Ishikawa (cell line): ENCODE measurements around the gene SCYGR6.

Experiments
- CREB1 ChIP-seq: IDR thresholded peaks from 2 replicates; pipeline ENCODE4 v1.6.1; 2012; ENCODE audit warnings: low read depth
- EGR1 ChIP-seq: IDR thresholded peaks from 2 replicates; pipeline ENCODE4 v1.6.1; 2012
- EP300 ChIP-seq: IDR thresholded peaks from 2 replicates; pipeline ENCODE4 v1.6.1; 2012; ENCODE audit warnings: borderline replicate concordance
- FOXM1 ChIP-seq: IDR thresholded peaks from 2 replicates; pipeline ENCODE4 v1.6.1; 2012; ENCODE audit warnings: low read depth, borderline replicate concordance
- NFIC ChIP-seq: IDR thresholded peaks from 2 replicates; pipeline ENCODE4 v1.6.1; 2012
- RAD21 ChIP-seq: IDR thresholded peaks from 2 replicates; pipeline ENCODE4 v1.6.1; 2012; ENCODE audit warnings: low read depth
- TAF1 ChIP-seq: IDR thresholded peaks from 2 replicates; pipeline ENCODE4 v1.6.1; 2012; ENCODE audit warnings: low read depth, mild to moderate bottlenecking
- TEAD4 ChIP-seq: IDR thresholded peaks from 2 replicates; pipeline ENCODE4 v1.6.1; 2012
- YY1 ChIP-seq: IDR thresholded peaks from 2 replicates; pipeline ENCODE4 v1.6.1; 2012; ENCODE audit warnings: low read depth
- ZBTB7A ChIP-seq: IDR thresholded peaks from 2 replicates; pipeline ENCODE4 v1.6.1; 2012; ENCODE audit warnings: low read depth
- TF ChIP-seq, protein P1 (sequence below): IDR thresholded peaks from 2 replicates; pipeline ENCODE4 v1.6.1; 2012; ENCODE audit warnings: low read depth, mild to moderate bottlenecking
- TF ChIP-seq, protein P2 (sequence below): IDR thresholded peaks from 2 replicates; pipeline ENCODE4 v1.6.1; 2012

DNA sequence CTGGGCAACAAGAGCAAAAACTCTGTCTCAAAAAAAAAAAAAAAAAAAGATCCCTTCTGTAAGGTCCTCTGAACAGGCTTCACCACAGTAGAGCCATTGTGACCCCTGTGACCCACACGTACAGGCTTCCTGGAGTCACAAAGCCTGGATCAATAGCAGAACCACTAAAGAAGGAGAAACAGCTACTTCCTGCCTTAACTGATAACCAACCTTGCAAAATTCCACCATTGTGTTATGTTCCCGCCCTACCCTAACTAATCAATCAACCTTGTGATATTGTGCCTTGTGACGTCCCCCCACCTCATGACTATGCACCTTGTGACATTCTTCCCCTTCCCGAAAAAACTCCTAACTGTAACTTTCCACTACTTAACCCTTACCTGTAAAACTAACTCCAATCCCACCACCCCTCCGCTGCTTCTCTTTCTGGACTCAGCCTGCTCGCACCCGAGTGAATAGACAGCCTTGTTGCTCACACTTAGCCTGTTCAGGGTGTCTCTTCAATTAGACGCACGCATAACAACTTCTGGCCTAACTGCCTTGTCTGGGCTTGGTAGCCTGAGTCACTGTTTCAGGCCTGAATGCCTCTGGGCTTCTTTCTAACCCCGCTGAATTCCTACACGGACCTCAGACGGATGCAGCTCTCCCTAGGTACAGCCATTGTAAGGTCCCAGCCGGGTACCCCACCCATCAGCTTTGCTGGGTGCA lies 35.0 kb upstream of the SCYGR6 start:
- TF ChIP-seq, protein P1, sequence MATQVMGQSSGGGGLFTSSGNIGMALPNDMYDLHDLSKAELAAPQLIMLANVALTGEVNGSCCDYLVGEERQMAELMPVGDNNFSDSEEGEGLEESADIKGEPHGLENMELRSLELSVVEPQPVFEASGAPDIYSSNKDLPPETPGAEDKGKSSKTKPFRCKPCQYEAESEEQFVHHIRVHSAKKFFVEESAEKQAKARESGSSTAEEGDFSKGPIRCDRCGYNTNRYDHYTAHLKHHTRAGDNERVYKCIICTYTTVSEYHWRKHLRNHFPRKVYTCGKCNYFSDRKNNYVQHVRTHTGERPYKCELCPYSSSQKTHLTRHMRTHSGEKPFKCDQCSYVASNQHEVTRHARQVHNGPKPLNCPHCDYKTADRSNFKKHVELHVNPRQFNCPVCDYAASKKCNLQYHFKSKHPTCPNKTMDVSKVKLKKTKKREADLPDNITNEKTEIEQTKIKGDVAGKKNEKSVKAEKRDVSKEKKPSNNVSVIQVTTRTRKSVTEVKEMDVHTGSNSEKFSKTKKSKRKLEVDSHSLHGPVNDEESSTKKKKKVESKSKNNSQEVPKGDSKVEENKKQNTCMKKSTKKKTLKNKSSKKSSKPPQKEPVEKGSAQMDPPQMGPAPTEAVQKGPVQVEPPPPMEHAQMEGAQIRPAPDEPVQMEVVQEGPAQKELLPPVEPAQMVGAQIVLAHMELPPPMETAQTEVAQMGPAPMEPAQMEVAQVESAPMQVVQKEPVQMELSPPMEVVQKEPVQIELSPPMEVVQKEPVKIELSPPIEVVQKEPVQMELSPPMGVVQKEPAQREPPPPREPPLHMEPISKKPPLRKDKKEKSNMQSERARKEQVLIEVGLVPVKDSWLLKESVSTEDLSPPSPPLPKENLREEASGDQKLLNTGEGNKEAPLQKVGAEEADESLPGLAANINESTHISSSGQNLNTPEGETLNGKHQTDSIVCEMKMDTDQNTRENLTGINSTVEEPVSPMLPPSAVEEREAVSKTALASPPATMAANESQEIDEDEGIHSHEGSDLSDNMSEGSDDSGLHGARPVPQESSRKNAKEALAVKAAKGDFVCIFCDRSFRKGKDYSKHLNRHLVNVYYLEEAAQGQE, result no peak
- TF ChIP-seq FOXM1, result no peak
- no peak for TF ChIP-seq ZBTB7A
- TF ChIP-seq, protein P2, sequence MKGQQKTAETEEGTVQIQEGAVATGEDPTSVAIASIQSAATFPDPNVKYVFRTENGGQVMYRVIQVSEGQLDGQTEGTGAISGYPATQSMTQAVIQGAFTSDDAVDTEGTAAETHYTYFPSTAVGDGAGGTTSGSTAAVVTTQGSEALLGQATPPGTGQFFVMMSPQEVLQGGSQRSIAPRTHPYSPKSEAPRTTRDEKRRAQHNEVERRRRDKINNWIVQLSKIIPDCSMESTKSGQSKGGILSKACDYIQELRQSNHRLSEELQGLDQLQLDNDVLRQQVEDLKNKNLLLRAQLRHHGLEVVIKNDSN, result no peak
- TF ChIP-seq CREB1, result no peak
- TF ChIP-seq YY1, result no peak
- TF ChIP-seq EP300, result no peak
- TF ChIP-seq RAD21, result no peak
- TF ChIP-seq NFIC, result no peak
- no peak for TF ChIP-seq EGR1
- TF ChIP-seq TAF1, result no peak
- no peak for TF ChIP-seq TEAD4
